ENCODE measurements around the gene TMPRSS2.

TMPRSS2 gene

DNA sequence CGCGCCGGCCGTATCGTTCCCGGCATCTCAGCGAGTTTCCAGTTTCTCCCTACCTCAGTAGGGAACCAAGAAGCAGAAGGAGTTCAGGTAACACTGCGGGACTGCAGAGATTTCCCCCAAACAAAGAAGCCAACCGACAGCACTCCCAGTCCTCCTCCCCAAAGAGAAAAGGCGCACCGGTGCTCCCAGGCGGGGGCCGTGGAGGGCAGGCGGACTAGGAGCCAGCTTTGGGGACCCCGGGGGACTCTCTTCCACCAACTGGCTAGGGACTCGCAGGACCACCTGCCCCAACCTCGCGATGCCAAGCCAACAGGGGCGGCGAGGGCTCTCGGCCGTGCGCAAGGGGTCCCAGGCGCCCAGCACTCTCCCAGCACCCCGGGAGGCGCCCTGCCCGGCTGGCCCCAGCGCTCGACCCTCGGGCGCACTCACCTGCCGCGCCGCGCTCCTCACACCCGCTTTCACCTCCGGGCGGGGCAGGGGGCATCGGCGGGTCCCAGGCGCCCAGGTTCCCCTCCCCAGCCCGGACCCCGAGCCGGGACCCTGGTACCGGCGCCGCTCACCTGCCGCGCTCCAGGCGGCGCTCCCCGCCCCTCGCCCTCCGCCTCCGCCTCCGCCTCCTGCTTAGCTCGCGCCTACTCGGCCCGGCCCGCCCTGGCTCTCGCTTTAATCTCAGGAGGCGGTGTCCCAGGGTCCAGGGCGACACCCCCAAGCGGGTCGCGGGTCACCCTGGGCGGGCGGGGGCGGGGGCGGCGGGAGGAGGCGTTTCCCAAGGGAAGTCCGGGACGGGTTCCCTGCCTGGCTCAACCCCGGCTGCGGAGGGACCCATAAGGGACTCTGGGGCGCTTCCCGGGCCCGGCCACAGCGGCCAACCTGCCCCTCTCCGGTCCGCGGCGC lies at the start of gene TMPRSS2:
Gene TMPRSS2 (minus strand): TSS at position 638 of the 894 bp plus-strand sequence. CDS start 10,025 bp downstream, outside the sequence.
- no peak for DNase-seq (ENCODE audit: low read depth)

GRCh38 chr21:41555057-41555456 lies 47.1 kb upstream of the TMPRSS2 start:
- no peak for DNase-seq (ENCODE audit: low read depth)

DNA sequence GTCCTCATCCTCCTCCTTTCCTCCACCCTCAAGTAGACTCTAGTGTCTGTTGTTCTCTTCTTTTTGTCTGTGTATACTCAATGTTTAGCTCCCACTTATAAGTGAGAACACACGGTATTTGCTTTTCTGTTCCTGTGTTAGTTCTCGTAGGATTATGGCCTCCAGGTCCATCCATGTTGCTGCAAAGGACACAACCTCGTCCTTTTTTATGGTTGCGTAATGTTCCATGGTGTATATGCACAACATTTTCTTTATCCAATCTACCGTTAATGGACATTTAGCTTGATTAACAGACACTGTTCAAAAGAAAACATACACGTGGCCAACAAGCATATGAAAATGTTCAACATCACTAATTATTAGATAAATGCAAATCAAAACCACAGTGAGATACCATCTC lies 44.3 kb upstream of the TMPRSS2 start:
- DNase-seq (ENCODE audit: low read depth), result no peak

DNA sequence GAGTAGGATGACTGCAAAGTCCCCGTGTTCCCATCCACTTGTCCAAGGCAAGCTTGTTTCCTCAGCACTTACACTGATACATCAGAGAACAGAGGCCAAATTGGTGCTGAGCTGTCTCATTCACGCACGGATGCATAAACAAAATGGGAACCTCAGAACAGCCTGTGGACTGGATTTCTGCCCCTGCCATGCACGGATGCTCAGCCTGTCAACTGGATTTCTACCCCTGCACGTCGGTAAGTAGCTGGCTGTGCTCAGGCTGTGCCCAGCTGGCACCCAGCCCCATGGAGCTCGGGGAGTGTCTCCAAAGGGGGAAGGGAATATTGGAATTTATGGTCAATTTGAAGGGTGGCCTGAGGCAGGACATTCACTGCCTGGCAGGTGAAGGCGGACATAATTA lies 40.8 kb upstream of the TMPRSS2 start:
- DNase-seq (ENCODE audit: low read depth), result no peak

DNA sequence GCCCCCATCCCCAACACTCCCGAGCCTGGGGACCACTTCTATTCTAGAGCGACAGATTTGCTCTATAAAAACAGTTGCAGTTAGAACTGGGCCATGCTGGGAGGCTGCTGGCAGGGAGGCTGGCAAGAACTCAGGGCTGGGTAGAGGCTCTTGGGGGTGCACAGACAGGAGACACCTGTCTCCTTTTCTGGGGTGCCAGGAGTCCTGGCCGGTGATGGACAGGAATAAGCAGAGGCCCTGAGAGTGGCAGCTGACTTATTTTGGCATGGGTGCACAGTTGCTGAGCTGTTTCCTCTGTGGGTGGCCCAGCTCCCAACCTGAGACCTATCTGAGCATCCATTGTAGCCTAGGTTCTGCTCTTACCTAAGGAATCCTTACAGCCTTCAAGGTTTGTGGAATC lies 39.2 kb upstream of the TMPRSS2 start:
- DNase-seq (ENCODE audit: low read depth), result no peak

- no peak for DNase-seq (ENCODE audit: low read depth)
Observed at GRCh38 chr21:41545500-41546359, 37.8 kb upstream of the TMPRSS2 start.

DNA sequence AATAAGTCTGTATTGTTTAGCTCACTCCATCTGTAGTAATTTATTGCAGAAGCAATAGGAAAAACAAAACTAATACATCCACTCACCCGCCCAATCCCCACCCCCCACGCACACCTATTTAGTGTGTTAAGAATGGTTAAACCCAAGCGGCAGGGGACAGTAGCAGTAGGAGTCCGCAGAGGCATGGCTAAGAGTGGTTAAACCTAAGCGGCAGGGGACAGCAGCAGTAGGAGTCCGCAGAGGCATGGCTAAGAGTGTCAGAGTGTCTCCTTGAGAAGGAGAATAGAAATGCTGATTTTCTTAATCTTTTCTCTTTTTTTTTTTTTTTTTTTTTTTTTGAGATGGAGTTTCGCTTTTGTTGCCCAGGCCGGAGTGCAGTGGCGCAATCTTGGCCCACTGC lies 34.8 kb upstream of the TMPRSS2 start:
- DNase-seq (ENCODE audit: low read depth), result no peak

- DNase-seq (ENCODE audit: low read depth), result no peak
Observed at GRCh38 chr21:41537356-41537755, 29.4 kb upstream of the TMPRSS2 start.

DNA sequence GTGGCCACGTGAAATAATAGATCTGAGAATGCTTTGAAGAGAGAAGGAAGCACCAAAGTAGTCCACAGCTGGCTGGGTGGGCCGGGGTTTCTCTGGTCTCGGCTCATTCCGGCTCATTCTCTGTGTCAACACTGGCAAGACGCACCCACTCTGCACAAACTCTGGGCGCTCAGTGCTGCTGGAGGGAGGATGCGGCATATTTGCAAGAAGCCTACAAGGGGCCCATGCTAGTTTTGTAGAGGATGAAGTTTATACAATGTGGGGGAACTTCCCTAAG lies 28.8 kb upstream of the TMPRSS2 start:
- DNase-seq (ENCODE audit: low read depth), result no peak

DNA sequence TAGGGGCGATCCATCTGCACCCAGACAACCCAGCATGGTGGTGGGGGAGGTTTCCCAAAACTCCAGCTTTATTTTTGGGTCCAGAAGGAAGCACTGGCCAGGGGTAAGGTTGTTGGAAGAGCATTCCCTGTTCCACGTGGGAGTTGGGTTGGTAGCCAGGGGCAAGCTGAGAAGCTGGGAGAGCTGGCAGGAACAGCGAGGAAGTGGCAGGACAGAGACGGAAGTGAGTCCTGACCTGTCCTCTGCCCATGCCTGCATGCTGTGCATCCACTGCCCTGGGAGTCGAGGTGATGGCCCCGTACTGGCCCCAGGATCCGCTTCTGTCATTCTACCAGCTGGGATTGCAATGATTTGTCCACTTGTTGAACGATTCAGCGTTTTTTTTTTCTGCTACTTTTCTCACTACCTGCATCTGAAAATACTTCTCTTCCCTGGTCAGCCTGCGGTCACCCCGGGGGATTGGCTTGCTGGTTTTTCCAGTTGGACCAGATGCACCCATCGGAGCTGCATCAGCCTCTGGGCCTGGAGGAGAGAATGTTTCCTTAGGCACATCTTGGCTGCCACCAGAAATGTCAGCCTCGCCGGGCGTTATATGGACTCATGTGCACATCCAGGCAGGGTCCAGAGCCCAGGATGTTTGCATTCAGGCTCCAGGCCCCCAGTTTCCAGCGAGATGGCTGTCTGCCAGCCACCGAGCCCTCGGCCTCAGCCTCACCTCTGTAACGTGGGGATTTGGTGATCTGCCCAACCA lies 28.3 kb upstream of the TMPRSS2 start:
- no peak for DNase-seq (ENCODE audit: low read depth)

- DNase-seq (ENCODE audit: low read depth), result no peak
Observed at GRCh38 chr21:41530366-41530765, 22.4 kb upstream of the TMPRSS2 start.

DNA sequence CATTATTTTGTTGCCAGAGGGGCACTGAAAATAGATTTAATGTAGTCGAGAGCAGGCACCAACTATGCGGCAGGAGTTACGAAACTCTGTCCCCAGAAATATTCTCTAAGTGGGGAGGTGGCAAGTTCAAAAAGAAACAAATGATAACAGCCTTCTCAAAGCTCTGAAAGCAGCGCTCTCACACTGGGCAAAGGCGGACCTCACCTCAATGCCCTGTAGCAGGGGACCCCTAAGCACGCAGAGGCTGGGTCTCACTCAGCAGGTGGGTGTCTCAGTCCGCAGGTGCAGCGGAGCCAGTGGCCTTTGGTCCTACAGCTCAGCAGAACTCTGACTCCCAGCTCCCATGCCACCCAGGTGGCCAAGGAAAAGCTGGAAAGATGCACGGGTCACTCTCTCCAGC lies 21.8 kb upstream of the TMPRSS2 start:
- no peak for DNase-seq (ENCODE audit: low read depth)

GRCh38 chr21:41526478-41527087 lies 18.6 kb upstream of the TMPRSS2 start:
- DNase-seq (ENCODE audit: low read depth), result no peak

GRCh38 chr21:41523175-41523574 lies 15.2 kb upstream of the TMPRSS2 start:
- no peak for DNase-seq (ENCODE audit: low read depth)

DNA sequence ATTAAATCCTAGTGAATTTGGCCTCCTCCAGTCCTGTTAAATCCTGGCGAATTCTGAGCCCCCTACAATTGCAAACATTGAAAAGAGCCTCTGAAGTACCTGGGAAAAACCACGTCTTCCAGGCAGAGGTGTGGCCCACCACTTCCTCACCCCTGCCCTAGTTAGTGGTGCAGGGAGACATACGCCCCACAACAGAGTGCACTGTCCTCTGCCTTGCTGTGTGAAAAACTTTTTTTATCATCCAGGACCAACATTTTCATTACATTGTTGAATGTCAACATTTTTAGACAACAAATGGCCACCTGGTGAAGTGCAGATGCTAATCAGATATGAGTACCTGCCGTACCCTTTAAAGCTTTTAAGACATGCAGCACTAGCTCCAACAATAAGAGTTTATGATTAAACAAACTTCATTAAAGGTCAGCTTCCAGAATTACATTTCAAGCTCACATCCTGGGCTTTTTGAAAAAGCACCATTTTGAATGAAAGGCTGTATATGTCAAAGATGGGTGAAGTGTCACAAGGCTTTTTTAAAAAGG lies 13.6 kb upstream of the TMPRSS2 start:
- DNase-seq (ENCODE audit: low read depth), result no peak

- DNase-seq (ENCODE audit: low read depth), result no peak
Observed at GRCh38 chr21:41520560-41521442, 12.8 kb upstream of the TMPRSS2 start.

DNA sequence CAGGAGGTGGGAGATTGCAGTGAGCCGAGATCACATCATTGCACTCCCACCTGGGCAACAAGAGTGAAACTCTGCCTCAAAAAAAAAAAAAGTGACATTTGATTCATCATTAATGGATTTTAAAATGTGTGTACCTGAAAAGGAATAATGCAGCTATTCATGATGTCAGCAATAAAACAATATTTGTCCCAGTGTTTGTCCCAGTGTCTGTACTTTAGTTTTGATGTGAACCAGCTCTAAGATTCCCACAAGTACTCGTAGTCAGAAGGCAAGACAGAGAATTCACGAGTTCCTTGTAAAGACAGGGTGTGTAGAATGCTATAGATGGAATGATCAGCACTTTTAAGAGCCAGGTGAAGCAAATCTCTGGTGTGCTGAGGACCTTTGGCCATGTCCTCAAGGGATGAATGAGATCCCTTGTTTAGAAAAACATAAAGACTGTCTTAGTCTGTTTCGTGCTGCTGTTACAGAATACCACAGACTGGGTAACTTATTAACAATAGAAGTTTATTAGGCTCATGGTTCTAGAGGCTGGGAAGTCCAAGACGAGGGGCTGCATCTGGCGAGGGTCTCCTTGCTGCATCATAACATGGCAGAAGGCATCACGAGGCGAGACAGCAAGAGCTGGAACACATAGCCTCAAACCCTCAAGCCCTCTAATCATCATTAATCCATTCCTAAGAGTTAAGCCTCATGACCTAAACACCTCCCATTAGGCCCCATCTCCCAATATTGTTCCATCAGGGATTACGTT lies 12.0 kb upstream of the TMPRSS2 start:
- no peak for DNase-seq (ENCODE audit: low read depth)

DNA sequence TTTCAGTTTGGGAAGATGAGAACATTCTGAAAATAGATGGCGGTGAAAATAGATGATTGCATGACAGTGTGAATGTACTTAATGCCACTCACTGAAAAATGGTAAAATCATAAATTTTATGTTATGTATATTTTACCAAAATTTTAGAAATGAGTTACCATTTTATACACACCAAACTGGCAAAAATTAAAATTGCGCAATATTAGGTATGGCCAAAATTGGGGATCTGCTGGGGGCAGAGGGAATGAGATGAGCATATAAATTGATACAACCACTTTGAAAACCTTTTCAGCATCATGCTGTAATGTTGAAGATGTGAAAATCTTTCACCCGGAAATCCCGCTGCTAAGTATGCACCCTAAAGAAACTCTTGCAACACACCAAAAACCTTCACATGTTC lies 10.8 kb upstream of the TMPRSS2 start:
- DNase-seq (ENCODE audit: low read depth), result no peak

GRCh38 chr21:41511858-41512257 lies 3.9 kb upstream of the TMPRSS2 start:
- no peak for DNase-seq (ENCODE audit: low read depth)

DNA sequence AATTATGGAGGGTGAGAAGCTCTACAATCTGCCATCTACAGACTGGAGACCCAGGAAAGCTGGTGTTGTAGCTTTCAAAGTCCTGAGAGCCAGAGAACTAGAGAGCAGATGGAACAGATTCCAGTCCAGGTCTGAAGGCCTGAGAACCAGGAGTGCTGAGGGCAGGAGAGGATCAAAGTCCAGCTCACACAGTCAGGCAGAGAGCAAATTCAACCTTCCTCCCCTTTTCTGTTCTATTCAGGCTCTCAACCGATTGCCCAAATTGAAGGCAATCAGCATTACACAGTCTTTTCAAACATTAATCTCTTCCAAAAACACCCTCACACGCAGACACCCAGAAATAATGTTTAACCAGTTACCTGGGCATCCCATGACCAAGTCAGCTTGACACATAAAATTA lies 2.5 kb upstream of the TMPRSS2 start:
- DNase-seq (ENCODE audit: low read depth), result no peak
